Neural cell (in vitro differentiated cells): ENCODE measurements around the gene CROCC2. TPM values are rescaled to one million over a fixed set of nuclear protein-coding genes. Genes with fewer than 3 reads are reported as not detected.
A peak's percentile ranks its signal among the peaks of the same experiment; 100 is the strongest.

ENCODE experiments used
- H2AFZ ChIP-seq: fragments of 200-600, 300-800 bp; sonication (generic), shearing (Covaris generic); 2 replicates; pipeline ENCODE4 v1.6.0; 2014; ENCODE audit warnings: low read depth, mild to moderate bottlenecking, antibody characterized with exemption, low read length, moderate library complexity
- H3F3A ChIP-seq: fragments of 200-600 bp; shearing (Covaris generic); 2 replicates; pipeline ENCODE4 v1.6.1; 2016; ENCODE audit warnings: mild to moderate bottlenecking, moderate library complexity, mixed read lengths, antibody characterized with exemption, low read length; ENCODE audit not compliant: insufficient read depth, poor library complexity, severe bottlenecking
- H3K27ac ChIP-seq: fragments of 200-600, 300-800 bp; sonication (generic), shearing (Covaris generic); 2 replicates; pipeline ENCODE4 v1.5.1; 2014; ENCODE audit warnings: mild to moderate bottlenecking, low read length, moderate library complexity
- H3K27me3 ChIP-seq: fragments of 300-800, 200-600 bp; sonication (generic), shearing (Covaris generic); 2 replicates; pipeline ENCODE4 v1.6.0; 2014; ENCODE audit warnings: mild to moderate bottlenecking, low read depth, low read length, moderate library complexity; ENCODE audit not compliant: insufficient read depth
- H3K36me3 ChIP-seq: fragments of 300-800, 200-600 bp; sonication (generic), shearing (Covaris generic); 2 replicates; pipeline ENCODE4 v1.5.1; 2014; ENCODE audit warnings: mild to moderate bottlenecking, antibody characterized with exemption, low read length, moderate library complexity; ENCODE audit not compliant: insufficient read depth
- H3K4me2 ChIP-seq: fragments of 300-800, 200-600 bp; sonication (generic), shearing (Covaris generic); 2 replicates; pipeline ENCODE4 v1.6.0; 2014; ENCODE audit warnings: mild to moderate bottlenecking, low read length
- H3K4me3 ChIP-seq: fragments of 300-800, 200-600 bp; sonication (generic), shearing (Covaris generic); 2 replicates; pipeline ENCODE4 v1.5.1; 2014; ENCODE audit warnings: mild to moderate bottlenecking, low read length, moderate library complexity
- H3K79me2 ChIP-seq: fragments of 200-600 bp; shearing (Covaris generic); replicated peaks from 2 replicates; pipeline ENCODE4 v1.6.0; 2014; ENCODE audit warnings: mild to moderate bottlenecking, low read length, moderate library complexity; ENCODE audit not compliant: insufficient read depth
- H3K9ac ChIP-seq: fragments of 300-800, 200-600 bp; sonication (generic), shearing (Covaris generic); 2 replicates; pipeline ENCODE4 v1.6.1; 2016; ENCODE audit warnings: mild to moderate bottlenecking, low read length, mixed read lengths
- H3K9me2 ChIP-seq: fragments of 200-600 bp; shearing (Covaris generic); 2 replicates; pipeline ENCODE4 v1.6.1; 2016; ENCODE audit warnings: mild to moderate bottlenecking, low read length, mixed read lengths; ENCODE audit not compliant: insufficient read depth
- H3K9me3 ChIP-seq: fragments of 200-600, 300-800 bp; sonication (generic), shearing (Covaris generic); 2 replicates; pipeline ENCODE4 v1.6.1; 2016; ENCODE audit warnings: mild to moderate bottlenecking, mixed run types, low read length, moderate library complexity, mixed read lengths
- H4K20me1 ChIP-seq: fragments of 200-600 bp; shearing (Covaris generic); 2 replicates; pipeline ENCODE4 v1.6.1; 2016; ENCODE audit warnings: mild to moderate bottlenecking, mixed run types; ENCODE audit not compliant: insufficient read depth
- CTCF ChIP-seq: fragments of 450-650 bp; IDR thresholded peaks from 2 replicates; pipeline ENCODE4 v1.5.1; 2014; ENCODE audit warnings: antibody characterized with exemption, mild to moderate bottlenecking, moderate library complexity; ENCODE audit not compliant: poor library complexity, severe bottlenecking
- EP300 ChIP-seq: fragments of 450-650 bp; conservative IDR thresholded peaks from 2 replicates; pipeline ENCODE4 v1.6.1; 2014; ENCODE audit warnings: antibody characterized with exemption, mild to moderate bottlenecking, moderate library complexity; ENCODE audit not compliant: poor library complexity, severe bottlenecking
- EZH2 ChIP-seq: fragments of 200-600, 300-800 bp; shearing (Covaris generic), sonication (generic); IDR thresholded peaks from 2 replicates; pipeline ENCODE4 v1.6.1; 2014; ENCODE audit warnings: antibody characterized with exemption, low read length, borderline replicate concordance, mild to moderate bottlenecking; ENCODE audit not compliant: insufficient read depth, poor library complexity, severe bottlenecking
- MXI1 ChIP-seq: fragments of 450-650 bp; conservative IDR thresholded peaks from 2 replicates; pipeline ENCODE4 v1.6.1; 2014; ENCODE audit warnings: antibody characterized with exemption, mild to moderate bottlenecking; ENCODE audit not compliant: poor library complexity, severe bottlenecking
- POLR2AphosphoS5 ChIP-seq: IDR thresholded peaks from 2 replicates; pipeline ENCODE4 v1.6.1; 2012
- RAD21 ChIP-seq: fragments of 450-650 bp; conservative IDR thresholded peaks from 2 replicates; pipeline ENCODE4 v1.6.1; 2014; ENCODE audit warnings: antibody characterized with exemption, mild to moderate bottlenecking, moderate library complexity
- SMC3 ChIP-seq: fragments of 450-650 bp; conservative IDR thresholded peaks from 2 replicates; pipeline ENCODE4 v1.6.1; 2014; ENCODE audit warnings: antibody characterized with exemption, mild to moderate bottlenecking, moderate library complexity; ENCODE audit not compliant: poor library complexity
- TAF1 ChIP-seq: IDR thresholded peaks from 2 replicates; pipeline ENCODE4 v1.6.1; 2012; ENCODE audit warnings: low read depth
- polyA plus RNA-seq: library from polyadenylated mRNA; depleted of rRNA; stranded (reverse); fragments of >200 nt; gene quantifications from 2 replicates; pipeline ENCODE4 v1.2.3, GENCODE V29; 2014
- TF ChIP-seq, protein P1 (sequence below): IDR thresholded peaks from 2 replicates; pipeline ENCODE4 v1.6.1; 2012; ENCODE audit warnings: borderline replicate concordance

Gene CROCC2
- polyA plus RNA-seq, 1 donor from 2014 or later = 0.09 TPM

GRCh38 chr2:240983361-240983995 lies 77.3 kb downstream of the CROCC2 start:
- H3K4me2 ChIP-seq = no peak overlapping the region
- no peaks in the 10 kb centered on the region for H4K20me1 ChIP-seq

GRCh38 chr2:240983996-240984498 lies 77.9 kb downstream of the CROCC2 start:
- H3K4me2 ChIP-seq = no peak overlapping the region
- H3K79me2 ChIP-seq = no peaks in the 10 kb centered on the region
- H4K20me1 ChIP-seq = no peaks in the 10 kb centered on the region
- no peak overlapping the region for H2AFZ ChIP-seq
- H3K36me3 ChIP-seq = no peaks in the 10 kb centered on the region
- no peak overlapping the region for H3K27ac ChIP-seq
- H3K9me2 ChIP-seq = no peaks in the 10 kb centered on the region
- no peak overlapping the region for H3K4me3 ChIP-seq
- TF ChIP-seq RAD21 = no peak
- no peak for TF ChIP-seq EP300
- TF ChIP-seq POLR2AphosphoS5 = no peak
- TF ChIP-seq EZH2 = no peak
- H3F3A ChIP-seq = no peaks in the 10 kb centered on the region
- no peak overlapping the region for H3K9ac ChIP-seq
- H3K27me3 ChIP-seq = peaks cover 16% of the 10 kb centered on the region
- H3K9me3 ChIP-seq = no peaks in the 10 kb centered on the region

More at GRCh38 chr2:240983361-240983995, 77.3 kb downstream of the CROCC2 start:
- Histone ChIP-seq H3K9me2 (no peaks in the 10 kb centered on the region), H2AFZ (no peak overlapping the region), H3F3A (no peaks in the 10 kb centered on the region), H3K27ac (no peak overlapping the region), H3K79me2 (no peaks in the 10 kb centered on the region), H3K27me3 (peaks cover 16% of the 10 kb centered on the region), H3K9ac (no peak overlapping the region), H3K36me3 (no peaks in the 10 kb centered on the region), H3K9me3 (no peaks in the 10 kb centered on the region), H3K4me3 (no peak overlapping the region)
- TF ChIP-seq SMC3 (peak; percentile 28), EZH2 (no peak), EP300 (no peak), TAF1 (no peak), RAD21 (peak; percentile 26), CTCF (peak; percentile 67), MXI1 (no peak), POLR2AphosphoS5 (no peak)
- TF ChIP-seq, protein P1, sequence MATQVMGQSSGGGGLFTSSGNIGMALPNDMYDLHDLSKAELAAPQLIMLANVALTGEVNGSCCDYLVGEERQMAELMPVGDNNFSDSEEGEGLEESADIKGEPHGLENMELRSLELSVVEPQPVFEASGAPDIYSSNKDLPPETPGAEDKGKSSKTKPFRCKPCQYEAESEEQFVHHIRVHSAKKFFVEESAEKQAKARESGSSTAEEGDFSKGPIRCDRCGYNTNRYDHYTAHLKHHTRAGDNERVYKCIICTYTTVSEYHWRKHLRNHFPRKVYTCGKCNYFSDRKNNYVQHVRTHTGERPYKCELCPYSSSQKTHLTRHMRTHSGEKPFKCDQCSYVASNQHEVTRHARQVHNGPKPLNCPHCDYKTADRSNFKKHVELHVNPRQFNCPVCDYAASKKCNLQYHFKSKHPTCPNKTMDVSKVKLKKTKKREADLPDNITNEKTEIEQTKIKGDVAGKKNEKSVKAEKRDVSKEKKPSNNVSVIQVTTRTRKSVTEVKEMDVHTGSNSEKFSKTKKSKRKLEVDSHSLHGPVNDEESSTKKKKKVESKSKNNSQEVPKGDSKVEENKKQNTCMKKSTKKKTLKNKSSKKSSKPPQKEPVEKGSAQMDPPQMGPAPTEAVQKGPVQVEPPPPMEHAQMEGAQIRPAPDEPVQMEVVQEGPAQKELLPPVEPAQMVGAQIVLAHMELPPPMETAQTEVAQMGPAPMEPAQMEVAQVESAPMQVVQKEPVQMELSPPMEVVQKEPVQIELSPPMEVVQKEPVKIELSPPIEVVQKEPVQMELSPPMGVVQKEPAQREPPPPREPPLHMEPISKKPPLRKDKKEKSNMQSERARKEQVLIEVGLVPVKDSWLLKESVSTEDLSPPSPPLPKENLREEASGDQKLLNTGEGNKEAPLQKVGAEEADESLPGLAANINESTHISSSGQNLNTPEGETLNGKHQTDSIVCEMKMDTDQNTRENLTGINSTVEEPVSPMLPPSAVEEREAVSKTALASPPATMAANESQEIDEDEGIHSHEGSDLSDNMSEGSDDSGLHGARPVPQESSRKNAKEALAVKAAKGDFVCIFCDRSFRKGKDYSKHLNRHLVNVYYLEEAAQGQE = no peak
